Measurements from ENCODE around the gene APOC3.

Gene APOC3

GRCh38 chr11:116864531-116864930 lies 34.8 kb downstream of the APOC3 start:
- in situ Hi-C loops (cut with HindIII; ENCODE audit: low pct_unique_long_range_greater_than_20kb, low sequenced_read_pairs), result no loop called here

GRCh38 chr11:116865696-116866095 lies 36.0 kb downstream of the APOC3 start:
- in situ Hi-C loops (cut with HindIII; ENCODE audit: low pct_unique_long_range_greater_than_20kb, low sequenced_read_pairs), result no loop called here
- no peak for DNase-seq (ENCODE audit: low read depth in 1 of 2, low spot score in 1 of 2)
- TF ChIP-seq JUND (IDR thresholded peaks at IDR 0.05; ENCODE audit: low read depth), result no peak

More at GRCh38 chr11:116864531-116864930, 34.8 kb downstream of the APOC3 start:
- TF ChIP-seq JUND (IDR thresholded peaks at IDR 0.05; ENCODE audit: low read depth), result no peak
- DNase-seq (ENCODE audit: low read depth in 1 of 2, low spot score in 1 of 2), result no peak

GRCh38 chr11:116866804-116867455 lies 37.2 kb downstream of the APOC3 start:
- in situ Hi-C loops (cut with HindIII; ENCODE audit: low pct_unique_long_range_greater_than_20kb, low sequenced_read_pairs), result no loop called here
- no peak for TF ChIP-seq JUND (IDR thresholded peaks at IDR 0.05; ENCODE audit: low read depth)
- DNase-seq (ENCODE audit: low read depth in 1 of 2, low spot score in 1 of 2), result no peak

- no peak for TF ChIP-seq JUND (IDR thresholded peaks at IDR 0.05; ENCODE audit: low read depth)
- in situ Hi-C loops (cut with HindIII; ENCODE audit: low pct_unique_long_range_greater_than_20kb, low sequenced_read_pairs), result no loop called here
These were observed 37.9 kb downstream of the APOC3 start for GRCh38 chr11:116867619-116868018.

GRCh38 chr11:116868066-116868465 lies 38.4 kb downstream of the APOC3 start:
- TF ChIP-seq JUND (IDR thresholded peaks at IDR 0.05; ENCODE audit: low read depth), result no peak
- in situ Hi-C loops (cut with HindIII; ENCODE audit: low pct_unique_long_range_greater_than_20kb, low sequenced_read_pairs), result no loop called here
- no peak for DNase-seq (ENCODE audit: low read depth in 1 of 2, low spot score in 1 of 2)

More at GRCh38 chr11:116867619-116868018, 37.9 kb downstream of the APOC3 start:
- DNase-seq (ENCODE audit: low read depth in 1 of 2, low spot score in 1 of 2), result no peak

- DNase-seq (ENCODE audit: low read depth in 1 of 2, low spot score in 1 of 2), result peak in 1 of 2 experiments; percentile 69
- in situ Hi-C loops (cut with HindIII; ENCODE audit: low pct_unique_long_range_greater_than_20kb, low sequenced_read_pairs), result no loop called here
- TF ChIP-seq JUND (IDR thresholded peaks at IDR 0.05; ENCODE audit: low read depth), result no peak
These were observed 39.9 kb downstream of the APOC3 start for GRCh38 chr11:116869610-116870009.

GRCh38 chr11:116870054-116870453 lies 40.3 kb downstream of the APOC3 start:
- TF ChIP-seq JUND (IDR thresholded peaks at IDR 0.05; ENCODE audit: low read depth), result no peak
- DNase-seq (ENCODE audit: low read depth in 1 of 2, low spot score in 1 of 2), result no peak
- in situ Hi-C loops (cut with HindIII; ENCODE audit: low pct_unique_long_range_greater_than_20kb, low sequenced_read_pairs), result no loop called here

- in situ Hi-C loops (cut with HindIII; ENCODE audit: low pct_unique_long_range_greater_than_20kb, low sequenced_read_pairs), result no loop called here
- TF ChIP-seq JUND (IDR thresholded peaks at IDR 0.05; ENCODE audit: low read depth), result no peak
- no peak for DNase-seq (ENCODE audit: low read depth in 1 of 2, low spot score in 1 of 2)
These were observed 41.5 kb downstream of the APOC3 start for GRCh38 chr11:116871248-116871647.

- in situ Hi-C loops (cut with HindIII; ENCODE audit: low pct_unique_long_range_greater_than_20kb, low sequenced_read_pairs), result no loop called here
- TF ChIP-seq JUND (IDR thresholded peaks at IDR 0.05; ENCODE audit: low read depth), result no peak
These were observed 43.7 kb downstream of the APOC3 start for GRCh38 chr11:116873381-116873780.

GRCh38 chr11:116874251-116874650 lies 44.5 kb downstream of the APOC3 start:
- in situ Hi-C loops (cut with HindIII; ENCODE audit: low pct_unique_long_range_greater_than_20kb, low sequenced_read_pairs), result no loop called here
- no peak for DNase-seq (ENCODE audit: low read depth in 1 of 2, low spot score in 1 of 2)
- no peak for TF ChIP-seq JUND (IDR thresholded peaks at IDR 0.05; ENCODE audit: low read depth)

More at GRCh38 chr11:116873381-116873780, 43.7 kb downstream of the APOC3 start:
- no peak for DNase-seq (ENCODE audit: low read depth in 1 of 2, low spot score in 1 of 2)

- in situ Hi-C loops (cut with HindIII; ENCODE audit: low pct_unique_long_range_greater_than_20kb, low sequenced_read_pairs), result no loop called here
- TF ChIP-seq JUND (IDR thresholded peaks at IDR 0.05; ENCODE audit: low read depth), result no peak
- DNase-seq (ENCODE audit: low read depth in 1 of 2, low spot score in 1 of 2), result no peak
These were observed 45.5 kb downstream of the APOC3 start for GRCh38 chr11:116875194-116875593.

GRCh38 chr11:116876656-116877055 lies 46.9 kb downstream of the APOC3 start:
- no peak; the same call in 1 of the 2 replicates for TF ChIP-seq JUND (IDR thresholded peaks at IDR 0.05; ENCODE audit: low read depth)
- in situ Hi-C loops (cut with HindIII; ENCODE audit: low pct_unique_long_range_greater_than_20kb, low sequenced_read_pairs), result no loop called here
- peak; percentile 13 to 72 for DNase-seq (ENCODE audit: low read depth in 1 of 2, low spot score in 1 of 2)

- TF ChIP-seq JUND (IDR thresholded peaks at IDR 0.05; ENCODE audit: low read depth), result no peak
- DNase-seq (ENCODE audit: low read depth in 1 of 2, low spot score in 1 of 2), result peak; percentile 54 to 81
- in situ Hi-C loops (cut with HindIII; ENCODE audit: low pct_unique_long_range_greater_than_20kb, low sequenced_read_pairs), result no loop called here
These were observed 50.3 kb downstream of the APOC3 start for GRCh38 chr11:116879800-116880625.

Measured in T47D (cell line).